Thymus (tissue), 2 donors: Measurements from ENCODE around the gene EBI3. TPM values are rescaled to one million over a fixed set of nuclear protein-coding genes. Genes with fewer than 3 reads are reported as not detected.

Source experiments
- polyA plus RNA-seq: library from polyadenylated mRNA; stranded (reverse); fragments of 200-250 nt; gene quantifications from one replicate; pipeline ENCODE4 v1.2.3, GENCODE V29; 2013
- total RNA-seq: library from RNA; stranded (reverse); fragments of 120-200 nt; gene quantifications from one replicate; pipeline ENCODE4 v1.2.4, GENCODE V29; 2013
- donor health status: healthy.

EBI3 gene
- total and polyA plus RNA-seq, 2 donors = 5.7 to 16.2 TPM

Other genes starting within 250 kb of the EBI3 start
- gene EEF2, start 244.1 kb upstream of the EBI3 start, total RNA-seq = 1,612 TPM
- 815 TPM for gene EEF2, start 244.1 kb upstream of the EBI3 start, polyA plus RNA-seq
- 13.4 TPM for gene PIAS4, start 221.8 kb upstream of the EBI3 start, total RNA-seq
- 10.8 TPM for gene PIAS4, start 221.8 kb upstream of the EBI3 start, polyA plus RNA-seq
- gene ZBTB7A, start 162.6 kb upstream of the EBI3 start, total RNA-seq = 5.1 TPM
- 9.4 TPM for gene ZBTB7A, start 162.6 kb upstream of the EBI3 start, polyA plus RNA-seq
- gene MAP2K2, start 105.4 kb upstream of the EBI3 start, total RNA-seq = 98.4 TPM
- 144 TPM for gene MAP2K2, start 105.4 kb upstream of the EBI3 start, polyA plus RNA-seq
- gene CREB3L3, start 75.9 kb upstream of the EBI3 start, total RNA-seq = 0.57 TPM
- 2.0 TPM for gene CREB3L3, start 75.9 kb upstream of the EBI3 start, polyA plus RNA-seq
- gene SIRT6, start 47.0 kb upstream of the EBI3 start, total RNA-seq = 10.7 TPM
- 30.0 TPM for gene SIRT6, start 47.0 kb upstream of the EBI3 start, polyA plus RNA-seq
- 0.42 TPM for gene ANKRD24, start 46.8 kb upstream of the EBI3 start, total RNA-seq
- 4.8 TPM for gene ANKRD24, start 46.8 kb upstream of the EBI3 start, polyA plus RNA-seq
- gene YJU2, start 17.6 kb downstream of the EBI3 start, total RNA-seq = 22.6 TPM
- 26.8 TPM for gene YJU2, start 17.6 kb downstream of the EBI3 start, polyA plus RNA-seq
- 0.80 TPM for gene SHD, start 49.7 kb downstream of the EBI3 start, total RNA-seq
- 0.57 TPM for gene SHD, start 49.7 kb downstream of the EBI3 start, polyA plus RNA-seq
- 87.9 TPM for gene TMIGD2, start 72.9 kb downstream of the EBI3 start, total RNA-seq
- 64.8 TPM for gene TMIGD2, start 72.9 kb downstream of the EBI3 start, polyA plus RNA-seq
- 4.3 TPM for gene FSD1, start 75.1 kb downstream of the EBI3 start, total RNA-seq
- 19.2 TPM for gene FSD1, start 75.1 kb downstream of the EBI3 start, polyA plus RNA-seq
- 20.8 TPM for gene STAP2, start 109.3 kb downstream of the EBI3 start, total RNA-seq
- gene STAP2, start 109.3 kb downstream of the EBI3 start, polyA plus RNA-seq = 21.3 TPM
- gene MPND, start 114.0 kb downstream of the EBI3 start, total RNA-seq = 7.8 TPM
- 16.9 TPM for gene MPND, start 114.0 kb downstream of the EBI3 start, polyA plus RNA-seq
- gene SH3GL1, start 171.0 kb downstream of the EBI3 start, total RNA-seq = 15.4 TPM
- gene SH3GL1, start 171.0 kb downstream of the EBI3 start, polyA plus RNA-seq = 40.6 TPM
- 19.5 TPM for gene CHAF1A, start 173.1 kb downstream of the EBI3 start, total RNA-seq
- 3.5 TPM for gene CHAF1A, start 173.1 kb downstream of the EBI3 start, polyA plus RNA-seq
- 45.1 TPM for gene UBXN6, start 228.3 kb downstream of the EBI3 start, total RNA-seq
- gene UBXN6, start 228.3 kb downstream of the EBI3 start, polyA plus RNA-seq = 126 TPM
- 26.2 TPM for gene HDGFL2, start 242.8 kb downstream of the EBI3 start, total RNA-seq
- gene HDGFL2, start 242.8 kb downstream of the EBI3 start, polyA plus RNA-seq = 36.9 TPM